GM06990 (cell line): ENCODE results near the gene SGCG.

Source experiments
- DNase-seq: peaks from one replicate; pipeline ENCODE4 v3.0.0-alpha.2; 2011; ENCODE audit not compliant: insufficient read length; ENCODE audit errors: extremely low read depth
- H3K27me3 ChIP-seq: replicated peaks from 2 replicates; pipeline ENCODE4 v1.6.0; 2011; ENCODE audit warnings: low read length; ENCODE audit not compliant: control insufficient read depth, insufficient read depth
- H3K36me3 ChIP-seq: 2 replicates; pipeline ENCODE4 v1.5.1; 2011; ENCODE audit warnings: low read length; ENCODE audit not compliant: control insufficient read depth, insufficient read depth
- H3K4me3 ChIP-seq: replicated peaks from 2 replicates; pipeline ENCODE4 v1.5.1; 2011; ENCODE audit warnings: low read depth, mild to moderate bottlenecking, control low read depth, low read length
- CTCF ChIP-seq: IDR thresholded peaks from 2 replicates; pipeline ENCODE4 v1.5.1; 2011; ENCODE audit warnings: low read length, control low read depth, mild to moderate bottlenecking, inconsistent platforms; ENCODE audit not compliant: insufficient read depth, poor library complexity, severe bottlenecking

Gene SGCG

DNA sequence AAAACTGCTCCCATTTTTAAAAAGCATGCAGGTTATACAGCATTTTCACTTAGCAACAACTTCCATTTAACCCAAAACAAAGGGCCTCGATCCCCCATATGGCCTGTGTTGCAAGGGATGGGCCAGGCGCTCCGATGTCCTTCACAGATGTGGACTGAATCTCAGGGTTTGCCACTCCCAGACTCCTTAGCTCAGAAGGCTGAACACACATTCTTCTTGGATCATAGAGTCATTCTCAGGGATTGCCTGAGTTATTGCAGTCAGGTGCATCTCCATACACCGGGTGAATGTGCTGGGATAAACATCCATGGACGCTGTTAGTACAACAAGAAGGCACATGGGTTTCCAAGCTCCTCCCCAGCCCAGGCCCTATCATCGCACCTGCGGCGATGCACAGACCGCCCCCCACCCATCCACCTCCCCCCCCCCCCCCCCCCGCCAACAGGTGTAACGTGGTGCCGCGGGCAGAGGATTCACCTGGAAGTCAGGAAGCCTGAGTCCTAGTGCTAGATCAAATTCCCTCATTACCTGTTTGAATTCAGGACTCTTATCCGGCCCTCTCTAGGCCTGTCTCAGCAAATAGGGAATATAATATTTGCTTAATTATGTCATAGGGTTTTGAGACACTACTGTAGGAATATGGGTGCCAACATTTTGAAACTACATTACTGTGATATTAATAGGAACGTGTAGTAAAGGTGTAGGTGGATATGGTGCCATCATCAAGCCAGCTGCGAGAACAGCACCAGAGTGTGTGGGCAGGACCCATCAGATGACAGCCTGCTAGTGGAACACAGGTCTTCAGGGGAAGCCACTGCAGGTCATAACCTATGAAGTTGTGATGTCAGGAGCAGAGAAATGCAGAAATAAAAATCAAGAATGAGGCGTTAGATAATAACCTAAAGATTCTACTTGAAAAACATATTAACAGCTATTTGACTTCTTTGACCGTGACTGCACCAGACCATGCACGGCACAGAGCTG is 141.9 kb downstream of the SGCG start:
- H3K4me3 ChIP-seq = no peak overlapping the region
- TF ChIP-seq CTCF = no peak
- no peaks in the 10 kb centered on the region for H3K27me3 ChIP-seq
- DNase-seq = no peak
- H3K36me3 ChIP-seq = no peaks in the 10 kb centered on the region

DNA sequence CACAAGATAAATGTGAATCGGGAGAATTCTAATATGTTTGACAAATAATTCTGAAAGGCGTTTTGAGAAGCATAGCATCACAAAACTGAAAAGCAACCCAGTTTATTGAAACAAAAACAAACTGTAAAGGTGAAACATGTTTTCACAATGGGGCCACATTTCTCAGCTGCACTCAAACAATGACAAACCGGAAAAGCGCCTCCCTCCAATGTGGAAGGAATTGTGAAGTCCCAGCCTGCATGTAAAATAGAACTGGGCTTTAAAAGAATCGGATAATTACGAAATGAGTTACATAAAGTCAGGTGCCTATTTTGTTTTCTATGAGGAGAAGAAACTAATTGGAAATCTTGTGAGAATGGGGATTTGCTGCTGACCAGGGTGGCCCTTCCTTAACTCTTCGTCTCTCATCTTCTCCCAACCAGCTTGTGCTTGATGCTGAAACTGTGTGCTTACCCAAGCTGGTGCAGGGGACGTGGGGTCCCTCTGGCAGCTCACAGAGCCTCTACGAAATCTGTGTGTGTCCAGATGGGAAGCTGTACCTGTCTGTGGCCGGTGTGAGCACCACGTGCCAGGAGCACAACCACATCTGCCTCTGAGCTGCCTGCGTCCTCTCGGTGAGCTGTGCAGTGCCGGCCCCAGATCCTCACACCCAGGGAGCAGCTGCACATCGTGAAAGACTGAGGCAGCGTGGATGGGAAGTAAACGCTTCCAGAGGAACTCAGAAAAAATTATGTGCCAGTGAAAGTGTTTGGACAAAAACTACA is 143.3 kb downstream of the SGCG start:
- Histone ChIP-seq H3K4me3 (no peak overlapping the region), H3K27me3 (no peaks in the 10 kb centered on the region)

DNA sequence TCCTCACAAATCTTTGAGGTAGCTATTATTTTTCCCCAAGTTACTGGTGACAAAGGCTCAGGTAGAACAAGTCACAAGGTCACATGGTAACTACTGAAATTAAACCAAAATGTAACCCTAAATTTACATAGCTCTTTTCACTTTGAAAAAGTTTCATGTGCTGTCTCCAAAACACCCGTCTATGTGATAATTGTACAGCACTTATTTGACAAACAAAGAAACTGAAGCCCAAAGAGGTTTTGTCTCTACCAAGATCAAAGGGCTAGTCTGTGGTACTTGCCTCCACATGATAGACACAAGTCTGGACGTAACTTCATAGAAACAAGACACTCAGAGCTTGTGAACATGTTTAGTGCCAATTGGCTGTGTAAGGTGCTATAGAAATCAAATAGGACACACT is 144.4 kb downstream of the SGCG start:
- DNase-seq = no peak
- no peak overlapping the region for H3K4me3 ChIP-seq
- TF ChIP-seq CTCF = no peak
- no peaks in the 10 kb centered on the region for H3K36me3 ChIP-seq
- H3K27me3 ChIP-seq = no peaks in the 10 kb centered on the region

More for the DNA sequence above, 143.3 kb downstream of the SGCG start:
- H3K36me3 ChIP-seq = no peaks in the 10 kb centered on the region
- no peak for TF ChIP-seq CTCF
- no peak for DNase-seq

DNA sequence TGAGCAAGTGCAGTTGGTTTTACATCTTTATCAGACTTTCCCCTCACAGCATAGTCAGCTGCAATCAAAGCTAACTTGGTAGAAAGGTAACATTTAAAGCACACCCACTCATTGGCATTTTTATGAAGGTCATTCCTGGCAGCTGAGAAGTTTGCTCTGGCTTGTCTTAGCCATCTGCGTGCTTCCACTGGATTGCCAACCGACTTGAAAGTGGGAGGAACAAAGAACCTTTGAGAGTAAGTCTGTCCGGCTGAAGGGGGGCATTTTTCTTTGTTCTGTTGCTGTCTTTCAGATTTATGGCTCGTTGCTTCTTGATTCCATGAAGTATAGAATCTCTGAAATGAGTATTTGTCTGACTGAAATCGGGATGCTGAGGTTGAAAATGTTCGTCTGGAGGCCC is 149.6 kb downstream of the SGCG start:
- no peak for DNase-seq
- no peaks in the 10 kb centered on the region; the same call in 1 of the 2 replicates for H3K36me3 ChIP-seq
- TF ChIP-seq CTCF = no peak

DNA sequence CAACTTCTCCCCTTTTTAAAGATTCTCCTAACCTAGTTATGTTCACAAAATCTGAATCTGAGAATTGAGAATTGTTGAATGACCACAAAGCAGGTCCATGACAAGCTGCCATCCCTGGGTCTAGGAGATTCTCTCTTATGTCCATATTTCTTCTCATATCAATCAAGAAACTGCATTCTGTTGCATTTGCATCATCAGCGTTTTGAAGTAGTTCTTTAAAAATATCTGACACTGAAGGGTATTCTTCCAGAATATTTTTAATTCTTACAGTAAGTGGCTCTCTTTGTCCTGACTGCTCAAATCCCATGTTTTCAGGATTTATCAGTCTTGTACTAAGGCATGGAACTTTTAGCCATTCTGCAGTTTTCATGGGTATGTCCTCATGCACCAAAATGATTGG is 158.4 kb downstream of the SGCG start:
- DNase-seq = no peak
- no peak overlapping the region for H3K4me3 ChIP-seq
- H3K27me3 ChIP-seq = no peaks in the 10 kb centered on the region
- TF ChIP-seq CTCF = no peak
- H3K36me3 ChIP-seq = peaks cover 6% of the 10 kb centered on the region

More for the DNA sequence above, 149.6 kb downstream of the SGCG start:
- Histone ChIP-seq H3K4me3 (no peak overlapping the region), H3K27me3 (no peaks in the 10 kb centered on the region)
